Ovary (tissue), 3 donors: ENCODE data around the gene FOXD4L5.
"Not testable (repeated sequence)": the region's sequence is repeated elsewhere in the genome, so short reads cannot be mapped to it uniquely, and the experiment has no call there.

ENCODE experiments used
- CTCF ChIP-seq, 3 donors: fragments of 450-650 bp in 2 of 3; fragments of 200-600 bp in 1 of 3; IDR thresholded peaks; one replicate each; pipeline versions ENCODE4 v1.5.1 to v1.8.0; 2016 to 2022; ENCODE audit warnings: antibody characterized with exemption in 3 of 3, mild to moderate bottlenecking in 1 of 3
- POLR2A ChIP-seq: fragments of 450-650 bp; IDR thresholded peaks from one replicate; pipeline ENCODE4 v1.6.1; 2017; ENCODE audit warnings: antibody characterized with exemption, mild to moderate bottlenecking, moderate library complexity
- donor health status: DM: no; HTN: no; CAD: no.

GRCh38 chr9:65283943-65284342, 1.1 kb downstream of the FOXD4L5 start:
- TF ChIP-seq POLR2A; CTCF (IDR thresholded peaks at IDR 0.05): not testable (repeated sequence)
